HepG2 (cell line): ENCODE measurements around the gene SMCO4. TPM values are rescaled to one million over a fixed set of nuclear protein-coding genes. Genes with fewer than 3 reads are reported as not detected.

ENCODE experiments used
- ARID5B ChIP-seq: IDR thresholded peaks from 2 replicates; pipeline ENCODE4 v1.4.0; 2020; ENCODE audit warnings: mild to moderate bottlenecking, missing genetic modification reagents
- CENPBD1 ChIP-seq: sonication (generic); formaldehyde crosslinking; IDR thresholded peaks from 2 replicates; pipeline ENCODE4 v1.8.0; 2022; ENCODE audit warnings: missing genetic modification reagents, low read depth, mild to moderate bottlenecking, borderline replicate concordance
- CENPX ChIP-seq: sonication (generic); formaldehyde crosslinking; IDR thresholded peaks from 2 replicates; pipeline ENCODE4 v1.9.0; 2021; ENCODE audit warnings: mild to moderate bottlenecking, missing genetic modification reagents, moderate library complexity
- CHD4 ChIP-seq: fragments of 200-600 bp; sonication (generic); IDR thresholded peaks from 2 replicates; pipeline ENCODE4 v1.7.0; 2017; ENCODE audit warnings: mild to moderate bottlenecking, low read length, borderline replicate concordance
- DMTF1 ChIP-seq: sonication (generic); formaldehyde crosslinking; IDR thresholded peaks from 2 replicates; pipeline ENCODE4 v1.4.0; 2020; ENCODE audit warnings: mild to moderate bottlenecking, missing genetic modification reagents
- HNRNPUL1 ChIP-seq: fragments of 200-400 bp; formaldehyde crosslinking; IDR thresholded peaks from 2 replicates; pipeline ENCODE4 v1.6.1; 2017; ENCODE audit warnings: low read depth, mild to moderate bottlenecking, low read length, moderate library complexity
- MXD1 ChIP-seq: sonication (generic); formaldehyde crosslinking; IDR thresholded peaks from 2 replicates; pipeline ENCODE4 v1.4.0; 2020; ENCODE audit warnings: mild to moderate bottlenecking, missing genetic modification reagents
- NAIF1 ChIP-seq: sonication (generic); formaldehyde crosslinking; IDR thresholded peaks from 2 replicates; pipeline ENCODE4 v1.5.0; 2020; ENCODE audit warnings: mild to moderate bottlenecking, missing genetic modification reagents, borderline replicate concordance
- NCOA2 ChIP-seq: sonication (generic); formaldehyde crosslinking; IDR thresholded peaks from 2 replicates; pipeline ENCODE4 v1.8.0; 2022; ENCODE audit warnings: inconsistent platforms
- RFXAP ChIP-seq: sonication (generic); formaldehyde crosslinking; IDR thresholded peaks from 2 replicates; pipeline ENCODE4 v1.4.0; 2020; ENCODE audit warnings: missing genetic modification reagents, borderline replicate concordance
- SAFB2 ChIP-seq: sonication (generic); formaldehyde crosslinking; IDR thresholded peaks from 2 replicates; pipeline ENCODE4 v1.5.1; 2020; ENCODE audit warnings: missing genetic modification reagents, low read depth, mild to moderate bottlenecking, borderline replicate concordance
- SALL1 ChIP-seq: sonication (generic); formaldehyde crosslinking; IDR thresholded peaks from 2 replicates; pipeline ENCODE4 v1.8.0; 2022; ENCODE audit warnings: mild to moderate bottlenecking, missing genetic modification reagents
- ZNF205 ChIP-seq: IDR thresholded peaks from 2 replicates; pipeline ENCODE4 v1.6.1; 2018; ENCODE audit warnings: missing biosample characterization, missing genetic modification reagents
- ZNF263 ChIP-seq: sonication (generic); formaldehyde crosslinking; IDR thresholded peaks from 2 replicates; pipeline ENCODE4 v1.4.0; 2020; ENCODE audit warnings: missing genetic modification reagents
- ZNF34 ChIP-seq: sonication (generic); formaldehyde crosslinking; IDR thresholded peaks from 2 replicates; pipeline ENCODE4 v1.4.0; 2020; ENCODE audit warnings: mild to moderate bottlenecking, missing genetic modification reagents, borderline replicate concordance
- ZNF503 ChIP-seq: sonication (generic); formaldehyde crosslinking; IDR thresholded peaks from 2 replicates; pipeline ENCODE4 v1.4.0; 2020; ENCODE audit warnings: missing genetic modification reagents
- ZNF574 ChIP-seq: sonication (generic); formaldehyde crosslinking; IDR thresholded peaks from 2 replicates; pipeline ENCODE4 v1.4.0; 2020; ENCODE audit warnings: missing genetic modification reagents
- polyA plus RNA-seq, 8 experiments: library from polyadenylated mRNA; depleted of rRNA in 3 of 8; stranded (reverse) in 7 of 8; unstranded in 1 of 8; fragments of >200 nt; fragmentation: Illumina TruSeq in 4 of 8; extraction: Trizol in 4 of 8; gene quantifications; 2 replicates each; pipeline versions ENCODE4 v1.2.1 to v1.2.3, GENCODE V29; 2011 to 2016; ENCODE audit warnings: low read depth in 4 of 8, missing spikeins in 1 of 8, mixed read lengths in 1 of 8; ENCODE audit not compliant: insufficient read depth in 1 of 8
- total RNA-seq, 5 experiments: library from RNA; depleted of rRNA; stranded (reverse); fragments of >200 nt; fragmentation: Illumina TruSeq; extraction: Trizol; gene quantifications; 2 replicates each; pipeline ENCODE4 v1.2.3, GENCODE V29; 2016; ENCODE audit warnings: low read depth in 1 of 5

SMCO4 gene
- total and polyA plus RNA-seq, 2 of the 13 experiments (the other 11 are each of a cell fraction or from before 2014, with no cell fraction given), result 10.6 to 28.5 TPM

GRCh38 chr11:93570759-93571413 is 27.7 kb upstream of the SMCO4 start (continued):
- TF ChIP-seq ZNF574 (CRISPR knock-in tag) (peak; percentile 59), NCOA2 (peak; percentile 70), ZNF503 (0 out of 2 replicates have a peak, but pooled peaks have one; percentile 34), SALL1 (CRISPR knock-in tag) (peak; percentile 95), ARID5B (CRISPR knock-in tag) (peak; percentile 95), ZNF263 (CRISPR knock-in tag) (no peak), DMTF1 (CRISPR knock-in tag) (no peak), RFXAP (CRISPR knock-in tag) (peak; percentile 65), CHD4 (no peak), CENPBD1 (no peak), MXD1 (CRISPR knock-in tag) (no peak), CENPX (no peak), HNRNPUL1 (no peak), SAFB2 (no peak), ZNF205 (CRISPR knock-in tag) (peak; percentile 43; the same call in 1 of the 2 replicates), ZNF34 (no peak), NAIF1 (CRISPR knock-in tag) (no peak)
